Stimulated activated CD4-positive, alpha-beta T cell treated with anti-CD3 and anti-CD28 coated beads, TNF-alpha, amount 100 ng/mL, for 4 hours (primary cell): ENCODE data around the gene TCEA3.

Experiments
- DNase-seq, 3 experiments: peaks; one replicate each; pipeline ENCODE4 v3.0.0-alpha.2; 2020; ENCODE audit warnings: low read depth in 3 of 3

The TCEA3 gene

DNA sequence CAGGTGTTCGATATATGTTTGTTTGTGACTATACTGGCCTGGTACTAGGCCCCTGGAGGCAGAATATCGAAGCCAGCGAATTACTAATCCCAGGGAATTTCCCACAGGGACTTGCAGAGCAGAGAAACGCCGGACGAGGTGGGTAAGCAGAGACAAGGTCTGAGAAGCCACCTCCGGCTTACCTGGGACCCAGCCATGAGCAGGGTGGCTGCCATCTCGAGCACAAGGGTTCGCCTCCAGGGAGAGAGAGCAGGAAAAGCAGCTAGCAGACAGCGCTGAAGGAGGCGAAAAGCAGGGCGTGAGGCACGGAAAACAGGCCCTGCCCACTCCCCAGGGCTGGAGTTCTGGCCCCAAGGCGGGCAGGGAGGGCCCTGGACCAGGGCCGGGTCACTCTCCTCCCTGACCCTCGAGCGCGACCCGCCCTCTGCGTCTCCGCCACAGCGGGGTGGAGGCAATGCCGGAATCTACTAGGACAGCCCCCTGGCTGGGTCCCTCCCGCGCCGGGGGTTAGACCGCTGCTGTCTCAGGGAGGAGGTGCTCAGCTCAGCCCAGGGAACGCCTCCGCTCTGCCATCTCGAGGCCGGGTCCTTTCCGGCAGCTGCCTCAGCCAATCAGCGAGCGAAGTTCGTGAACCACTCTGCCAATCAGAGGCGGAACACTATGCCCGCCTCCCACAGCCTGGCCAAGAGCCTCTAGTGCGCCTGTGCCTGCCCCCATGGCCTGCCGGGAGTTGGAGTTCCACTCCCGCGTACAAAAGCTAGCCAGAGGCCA is 56.6 kb downstream of the TCEA3 start:
- DNase-seq, result peak; percentile 88 to 95 (median 95)

GRCh38 chr1:23367451-23367790 is 57.1 kb downstream of the TCEA3 start:
- DNase-seq, result no peak

DNA sequence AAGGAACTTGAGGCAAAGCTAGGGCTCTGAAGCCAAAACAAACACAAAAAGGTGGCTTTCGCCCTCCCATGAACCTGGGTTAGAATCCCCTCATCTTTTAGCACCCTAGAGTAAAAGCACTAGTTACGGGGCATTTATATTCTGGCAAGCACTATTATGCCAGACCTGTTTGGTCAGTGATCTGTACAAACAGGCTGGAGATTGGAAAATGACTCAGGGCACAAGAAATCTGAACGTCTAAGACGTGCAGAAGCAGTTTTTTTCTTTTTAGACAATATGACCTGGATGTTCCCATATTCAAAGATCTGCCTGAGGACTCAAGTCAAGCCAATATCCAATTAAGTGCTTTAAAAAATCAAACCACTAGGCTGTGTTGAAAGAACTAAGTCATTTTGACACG is 58.0 kb downstream of the TCEA3 start:
- no peak for DNase-seq

GRCh38 chr1:23366146-23366545 is 58.4 kb downstream of the TCEA3 start:
- no peak for DNase-seq

DNA sequence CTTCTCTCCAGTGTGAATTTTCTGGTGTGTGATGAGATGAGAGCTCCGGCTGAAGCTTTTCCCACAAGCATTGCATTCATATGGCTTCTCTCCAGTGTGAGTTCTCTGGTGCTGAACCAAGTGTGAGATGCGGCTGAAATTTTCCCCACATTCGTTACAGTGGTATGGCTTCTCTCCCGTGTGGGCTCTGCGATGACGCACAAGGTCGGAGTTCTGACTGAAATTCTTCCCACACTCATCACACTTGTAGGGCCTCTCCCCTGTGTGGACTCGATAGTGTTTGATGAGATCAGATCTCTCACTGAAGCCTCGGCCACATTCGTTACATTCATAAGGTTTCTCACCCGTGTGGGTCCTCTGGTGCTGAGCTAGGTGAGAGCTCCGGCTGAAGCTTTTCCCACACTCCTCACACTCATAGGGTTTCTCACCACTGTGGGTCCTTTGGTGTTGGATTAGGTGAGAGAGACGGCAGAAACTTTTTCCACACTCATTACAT is 62.3 kb downstream of the TCEA3 start:
- DNase-seq, result no peak

DNA sequence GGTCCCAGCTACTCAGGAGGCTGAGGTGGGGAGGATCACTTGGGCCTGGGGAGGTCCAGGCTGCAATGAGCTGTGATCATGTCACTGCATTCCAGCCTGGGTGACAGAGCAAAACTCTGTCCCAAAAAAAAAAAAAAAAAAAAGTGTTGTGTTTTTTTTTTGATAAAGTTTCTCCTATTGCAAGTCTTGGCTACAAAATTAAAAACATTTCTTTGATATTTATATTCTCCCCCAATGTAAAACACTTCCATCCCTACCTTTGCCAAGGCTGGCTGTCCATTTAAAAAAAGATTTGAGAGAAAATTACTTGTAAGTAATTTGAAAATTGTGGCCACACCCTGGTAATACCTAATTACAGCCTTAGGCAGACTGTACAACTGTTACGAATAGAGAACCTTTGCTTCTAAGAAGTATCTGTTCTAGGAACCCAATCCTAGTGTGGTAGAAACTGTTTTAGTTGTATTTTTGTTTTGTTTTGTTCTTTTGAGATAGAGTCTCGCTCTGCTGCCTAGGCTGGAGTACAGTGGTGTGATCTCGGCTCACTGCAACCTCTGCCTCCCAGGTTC is 66.2 kb downstream of the TCEA3 start:
- no peak for DNase-seq

DNA sequence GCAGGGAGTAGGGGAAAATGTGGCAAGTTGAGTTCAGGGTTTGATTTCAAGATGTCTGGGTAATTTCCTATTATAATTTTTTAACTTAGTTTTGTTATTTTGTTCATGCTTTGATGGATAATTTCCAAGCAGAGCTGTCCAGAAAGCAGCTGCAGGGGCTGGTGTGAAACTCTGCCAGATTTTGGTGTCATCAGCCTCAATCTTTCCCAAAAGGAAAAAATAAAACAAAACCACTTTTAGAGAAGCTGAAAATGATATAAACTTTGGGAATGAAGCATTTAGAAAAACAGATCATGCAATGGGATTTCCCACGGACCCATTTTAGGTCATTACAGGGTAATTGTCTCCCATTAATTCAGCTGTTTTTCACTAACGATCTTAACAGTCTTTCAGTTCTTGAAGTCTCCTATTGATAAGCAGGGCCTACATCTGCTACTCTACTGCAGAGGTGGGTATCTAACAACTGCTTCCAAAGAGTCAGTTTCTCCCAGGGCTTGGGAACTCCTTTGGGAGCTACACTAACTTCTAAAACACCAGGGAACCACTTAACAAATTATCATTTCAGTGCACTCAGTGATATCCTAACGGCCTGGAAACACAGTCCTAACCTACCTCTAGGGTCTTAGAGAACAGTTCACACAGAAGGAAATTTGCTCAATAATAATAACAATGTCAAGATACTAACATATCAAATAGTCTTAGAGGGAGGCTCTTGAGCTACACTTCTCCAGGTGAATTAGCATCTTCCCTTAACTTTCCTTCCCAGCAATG is 67.2 kb downstream of the TCEA3 start:
- no peak for DNase-seq

GRCh38 chr1:23356471-23357137 is 67.9 kb downstream of the TCEA3 start:
- DNase-seq, result no peak

GRCh38 chr1:23354245-23354644 is 70.3 kb downstream of the TCEA3 start:
- DNase-seq, result no peak

DNA sequence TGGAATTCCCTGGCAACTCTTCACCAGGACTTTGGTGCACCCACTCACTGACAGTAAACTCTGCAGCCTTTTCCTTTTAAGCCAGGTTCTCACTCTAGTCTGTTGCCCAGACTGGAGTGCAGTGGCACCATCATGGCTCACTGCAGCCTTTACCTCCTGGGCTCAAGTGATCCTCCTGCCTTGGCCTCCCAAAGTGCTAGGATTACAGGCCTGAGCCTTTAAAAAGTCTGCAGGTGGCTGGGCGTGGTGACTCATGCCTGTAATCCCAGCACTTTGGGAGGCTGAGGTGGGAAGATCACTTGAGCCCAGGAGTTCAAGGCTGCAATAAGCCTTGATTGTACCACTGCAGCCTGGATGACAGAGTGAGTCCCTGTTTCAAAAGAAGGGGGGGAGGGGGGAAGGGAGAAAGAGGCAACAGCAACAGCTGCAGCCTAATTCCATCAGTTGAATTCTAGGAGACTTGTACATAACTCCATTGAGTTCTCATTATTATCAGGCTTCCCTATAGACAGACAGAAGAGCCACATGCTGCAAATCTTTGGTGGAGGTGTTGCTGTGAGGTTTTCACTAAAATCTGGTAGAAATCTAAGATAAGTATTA is 72.4 kb downstream of the TCEA3 start:
- no peak for DNase-seq

GRCh38 chr1:23345920-23346319 is 78.6 kb downstream of the TCEA3 start:
- no peak for DNase-seq

GRCh38 chr1:23344987-23345472 is 79.5 kb downstream of the TCEA3 start:
- no peak for DNase-seq

DNA sequence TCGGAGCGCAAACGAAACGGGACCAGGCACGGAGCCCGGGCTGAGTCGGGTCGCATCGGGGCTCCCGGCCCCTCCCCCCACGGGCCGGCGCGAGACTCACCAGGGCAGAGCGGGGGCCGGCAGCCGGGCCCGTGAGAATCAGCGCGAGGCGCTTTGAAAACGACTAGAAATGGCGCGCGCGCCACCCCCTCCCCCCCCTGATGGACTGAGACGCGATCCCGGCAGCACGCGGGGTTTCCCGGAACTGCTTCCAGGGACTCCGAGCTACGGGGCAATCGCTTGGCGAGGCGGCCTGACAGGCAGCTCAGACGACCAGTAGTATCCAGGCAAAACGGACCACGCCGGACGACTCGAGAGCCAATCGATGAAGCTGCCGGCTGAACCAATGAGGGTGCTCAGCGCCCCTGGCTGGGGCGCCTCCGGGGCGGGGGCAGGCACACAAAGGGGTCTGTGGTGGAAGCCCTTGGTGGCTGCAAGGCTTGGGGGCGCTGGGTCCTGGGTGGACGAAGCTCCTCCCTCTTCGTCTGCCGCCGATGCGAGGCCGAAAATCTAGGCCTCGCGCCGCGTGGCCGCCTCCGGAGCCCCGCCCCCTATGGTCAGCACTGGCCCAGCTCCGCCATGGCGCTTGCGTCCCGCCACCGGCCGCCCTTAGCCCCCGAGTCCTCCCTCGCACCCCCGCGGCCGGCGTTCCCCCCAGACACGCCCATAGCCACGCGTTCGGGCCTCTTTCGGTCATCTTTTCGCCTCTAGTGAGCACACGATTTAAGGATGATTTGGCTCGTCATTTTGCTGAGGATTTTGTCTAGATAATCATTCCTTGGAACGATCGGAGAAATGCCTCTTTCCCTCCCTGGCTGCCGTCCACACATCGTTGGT is 80.2 kb downstream of the TCEA3 start, which contains the start of gene HNRNPR:
HNRNPR (minus strand) TSS at position 174 of the 876 bp plus-strand sequence. CDS start 3,276 bp downstream, outside the sequence.
- DNase-seq, result peak; percentile 96 to 98 (median 97)

- peak; percentile 41 to 58 (median 41) for DNase-seq
These were observed 81.1 kb downstream of the TCEA3 start for GRCh38 chr1:23343221-23344110.

DNA sequence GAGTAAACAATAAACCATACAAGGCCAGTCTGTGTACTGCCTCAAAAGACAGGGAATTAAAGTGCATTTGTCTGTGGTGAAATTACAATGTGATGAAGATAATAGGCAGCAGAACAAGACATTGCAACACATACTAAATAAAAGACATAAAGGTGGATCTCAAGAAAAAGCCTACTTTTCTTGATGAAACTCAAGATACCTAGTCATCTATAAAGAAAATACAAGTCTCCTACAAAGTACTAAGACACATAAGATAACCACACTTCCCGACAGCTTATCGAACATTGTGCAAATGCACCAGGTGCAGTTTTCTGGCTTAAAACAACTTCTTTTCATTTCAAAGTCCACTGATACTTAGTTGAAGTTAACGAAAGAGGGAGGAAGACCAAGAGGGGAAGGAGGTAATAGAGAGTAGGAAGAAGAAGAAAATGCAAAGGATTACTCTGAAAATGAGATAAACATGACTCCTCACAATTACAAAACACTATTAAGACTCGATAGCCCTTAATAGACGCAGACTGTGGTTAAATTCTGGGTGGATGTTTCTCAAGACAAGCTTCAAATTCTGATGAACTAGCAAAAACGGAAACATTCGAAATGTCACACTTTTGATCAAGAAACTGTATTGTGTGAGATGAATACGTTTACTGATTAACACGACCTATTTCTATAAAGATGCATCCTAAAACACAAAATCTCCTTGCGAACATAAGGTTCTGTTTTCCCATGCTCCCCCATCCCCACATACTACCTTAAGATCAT is 82.4 kb downstream of the TCEA3 start:
- DNase-seq, result no peak

DNA sequence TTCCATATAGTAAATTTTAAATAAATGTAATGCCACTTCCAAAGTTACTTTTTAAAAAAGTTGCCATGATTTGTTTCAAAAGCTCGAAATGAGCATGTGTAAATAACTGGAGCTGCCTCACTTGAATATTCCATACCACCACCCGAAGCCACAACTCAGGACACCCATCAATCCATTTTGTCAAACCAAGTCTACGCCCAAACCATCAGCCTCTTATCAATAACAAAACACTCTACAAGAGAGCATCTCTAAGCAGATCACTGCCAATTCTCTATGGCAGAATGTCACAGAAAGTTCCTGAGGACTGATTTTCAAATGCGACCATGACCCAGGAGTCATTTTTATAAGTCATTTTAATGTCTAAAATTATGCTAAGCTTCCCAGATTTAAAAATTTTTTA is 84.9 kb downstream of the TCEA3 start:
- DNase-seq, result no peak

DNA sequence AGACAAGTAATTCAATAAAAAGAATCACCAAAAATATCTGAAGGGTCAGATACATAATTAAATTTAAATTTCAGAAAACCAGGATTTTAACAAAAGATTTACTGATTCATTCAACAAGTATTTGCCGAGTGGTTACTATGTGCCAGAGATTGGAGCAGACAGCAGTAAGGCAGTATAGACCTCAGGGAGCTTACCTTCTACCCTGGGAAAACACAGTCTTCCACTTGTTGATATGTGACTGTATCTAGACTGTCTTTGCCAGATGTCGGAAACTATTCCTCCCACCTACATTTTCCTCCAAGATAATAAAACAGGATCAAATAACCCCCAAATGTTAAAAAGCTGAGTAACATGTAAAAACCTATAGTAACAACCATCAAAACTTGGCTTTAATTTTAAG is 86.7 kb downstream of the TCEA3 start:
- no peak for DNase-seq

DNA sequence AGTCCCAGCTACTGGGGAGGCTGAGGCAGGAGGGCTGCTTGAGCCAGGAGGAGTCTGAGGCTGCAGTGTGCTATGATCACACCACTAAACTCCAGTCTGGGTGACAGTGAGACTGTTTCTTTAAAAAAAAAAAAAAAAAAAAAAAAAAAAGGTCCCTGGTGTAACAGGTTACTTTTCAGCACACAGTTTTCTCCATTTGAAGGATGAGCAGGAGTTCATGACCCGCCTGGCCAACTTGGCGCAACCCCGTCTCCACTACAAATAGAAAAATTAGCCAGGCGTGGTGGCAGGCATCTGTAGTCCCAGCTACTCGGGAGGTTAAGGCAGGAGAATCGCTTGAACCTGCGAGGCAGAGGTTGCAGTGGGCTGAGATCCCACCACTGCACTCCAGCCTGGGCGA is 92.8 kb downstream of the TCEA3 start:
- no peak for DNase-seq
